Right lobe of liver (tissue), 6 donors: Measurements from ENCODE around the gene NEDD4L. TPM values are rescaled to one million over a fixed set of nuclear protein-coding genes. Genes with fewer than 3 reads are reported as not detected.

Experiments
- ATAC-seq, 4 donors: fragments of 200-7000 bp; cut with Tn5 transposase; one replicate each; pipeline ENCODE4 v1.9.1; 2020; ENCODE audit warnings: mild to moderate bottlenecking in 4 of 4, moderate library complexity in 4 of 4
- DNase-seq, 3 donors: peaks; one replicate each; pipeline ENCODE4 v3.0.0-alpha.2; 2020
- H3K27ac ChIP-seq, 3 donors: fragments of 200-600 bp; one replicate each; pipeline ENCODE4 v1.8.0; 2022
- H3K27me3 ChIP-seq, 2 donors: fragments of 200-600 bp; one replicate each; pipeline ENCODE4 v1.8.0; 2022
- H3K36me3 ChIP-seq, 4 donors: fragments of 200-600 bp; sonication (generic) in 1 of 4; one replicate each; pipeline versions ENCODE4 v1.5.1 to v1.8.0; 2017 to 2022; ENCODE audit warnings: control low read depth in 1 of 4
- H3K4me1 ChIP-seq, 4 donors: fragments of 200-600 bp; sonication (generic) in 1 of 4; one replicate each; pipeline versions ENCODE4 v1.5.1 to v1.8.0; 2017 to 2022; ENCODE audit warnings: control low read depth in 1 of 4
- H3K4me3 ChIP-seq, 3 donors: fragments of 200-600 bp; one replicate each; pipeline ENCODE4 v1.8.0; 2022
- H3K9me3 ChIP-seq, 4 donors: fragments of 200-600 bp; sonication (generic) in 1 of 4; one replicate each; pipeline versions ENCODE4 v1.5.1 to v1.8.0; 2017 to 2022; ENCODE audit warnings: control low read depth in 1 of 4
- POLR2A ChIP-seq: fragments of 450-650 bp; IDR thresholded peaks from one replicate; pipeline ENCODE4 v1.6.1; 2017; ENCODE audit warnings: antibody characterized with exemption, mild to moderate bottlenecking
- WGBS: methylation state at CpG from one replicate; pipeline ENCODE4 v1.1.6; 2018; ENCODE audit warnings: low coverage, low lambda C conversion rate; ENCODE audit not compliant: insufficient coverage; ENCODE audit errors: missing lambda C conversion rate; 5-methylcytosine and 5-hydroxymethylcytosine counted together
- intact Hi-C, 2 donors: fragments of 100-400 bp; cut with DNase I; formaldehyde crosslinking; loops; one replicate each; pipeline versions ENCODE4 v1.11.2 to v1.14.1; 2022
- total RNA-seq, 6 experiments: library from RNA; depleted of rRNA in 2 of 6; stranded (reverse); fragments of >200 nt in 2 of 6; fragmentation: NEBNext Ultra II Directional in 3 of 6; extraction: Animal tissue kit (Norgen Biotek cat#: 25700) in 3 of 6; gene quantifications; one replicate each; pipeline versions ENCODE4 v1.1.0 to v1.2.4, GENCODE V29; 2016 to 2023
- TF ChIP-seq, protein P1 (sequence below), 4 donors: fragments of 200-600 bp in 3 of 4; fragments of 450-650 bp in 1 of 4; IDR thresholded peaks; one replicate each; pipeline versions ENCODE4 v1.5.1 to v1.8.0; 2016 to 2022; ENCODE audit warnings: antibody characterized with exemption in 4 of 4, mild to moderate bottlenecking in 2 of 4
- donor health status: DM: no; HTN: yes; CAD: no.
- donor health status: DM: no; HTN: no; CAD: no.
- donor health status: DM: no; HTN: no; CAD: no.
- donor health status: DM: no; HTN: yes; CAD: no.
- donor health status: DM: no; HTN: yes; CAD: no.

NEDD4L gene
- total RNA-seq, 6 experiments from 2014 or later: 21.5 to 41.0 (median 33.2) TPM

GRCh38 chr18:58315739-58316215, 271.8 kb downstream of the NEDD4L start:
- H3K27ac ChIP-seq: peak overlapping the region in 2 of 3 donors; percentile 64 to 80
- 67% methylated on average over 15 of the region's 15 CpGs for WGBS

DNA sequence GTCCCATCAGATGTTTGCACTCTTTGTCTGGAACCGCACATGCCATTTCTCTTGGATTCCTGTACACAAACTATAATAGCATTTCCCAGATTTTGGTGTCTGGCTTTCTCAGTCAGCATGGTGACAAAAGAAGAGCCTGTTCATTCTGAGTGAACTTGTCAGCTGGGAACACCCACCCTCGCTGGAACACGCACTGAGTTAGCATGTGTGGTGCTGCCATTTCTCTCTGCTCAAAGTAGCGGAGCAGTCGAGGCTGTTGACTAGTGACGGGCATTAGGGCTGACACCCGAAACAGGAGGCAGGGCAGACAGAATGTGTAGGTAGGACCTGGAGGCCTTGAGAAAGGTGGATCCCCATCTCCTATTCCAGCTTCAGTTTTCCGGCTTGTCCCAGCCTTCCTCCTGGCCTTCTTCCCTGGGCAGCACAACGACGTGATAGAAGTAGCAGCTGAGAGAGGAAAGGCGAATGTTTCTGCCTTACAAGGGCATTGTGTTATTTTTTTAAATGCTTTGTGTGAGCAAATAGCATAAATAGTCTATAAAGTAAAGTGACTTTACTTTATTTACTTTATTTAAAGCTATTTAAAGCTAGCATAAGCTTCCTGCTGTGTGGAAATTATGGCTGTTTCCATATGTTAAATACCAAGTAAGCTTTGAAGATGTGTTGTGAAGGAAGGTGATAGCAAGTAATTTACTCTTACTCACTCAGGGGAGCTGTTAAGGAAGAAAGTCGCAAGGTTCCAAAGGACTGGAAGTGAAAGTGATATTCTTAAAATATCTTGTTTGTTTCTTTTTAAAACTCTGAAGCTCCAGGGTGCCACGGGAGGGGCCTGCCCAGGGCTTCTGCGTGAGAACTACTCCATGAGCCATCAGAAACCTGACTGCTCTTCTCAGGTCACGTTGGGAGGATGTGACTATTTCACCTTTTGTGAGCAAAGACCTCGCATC, 272.6 kb downstream of the NEDD4L start:
- no peaks in the 10 kb centered on the region for H3K9me3 ChIP-seq
- H3K36me3 ChIP-seq: no peaks in the 10 kb centered on the region
- 84% methylated on average over 12 of the region's 16 CpGs for WGBS
- no peaks in the 10 kb centered on the region for H3K27me3 ChIP-seq
- DNase-seq (no peak), ATAC-seq (no peak)
- intact Hi-C loops: no loop called here
- H3K4me3 ChIP-seq: no peak overlapping the region
- peaks cover 0 to 23% (median 11%) of the 10 kb centered on the region in 4 donors for H3K4me1 ChIP-seq
- no peak overlapping the region for H3K27ac ChIP-seq
- TF ChIP-seq POLR2A: no peak
- TF ChIP-seq, protein P1, sequence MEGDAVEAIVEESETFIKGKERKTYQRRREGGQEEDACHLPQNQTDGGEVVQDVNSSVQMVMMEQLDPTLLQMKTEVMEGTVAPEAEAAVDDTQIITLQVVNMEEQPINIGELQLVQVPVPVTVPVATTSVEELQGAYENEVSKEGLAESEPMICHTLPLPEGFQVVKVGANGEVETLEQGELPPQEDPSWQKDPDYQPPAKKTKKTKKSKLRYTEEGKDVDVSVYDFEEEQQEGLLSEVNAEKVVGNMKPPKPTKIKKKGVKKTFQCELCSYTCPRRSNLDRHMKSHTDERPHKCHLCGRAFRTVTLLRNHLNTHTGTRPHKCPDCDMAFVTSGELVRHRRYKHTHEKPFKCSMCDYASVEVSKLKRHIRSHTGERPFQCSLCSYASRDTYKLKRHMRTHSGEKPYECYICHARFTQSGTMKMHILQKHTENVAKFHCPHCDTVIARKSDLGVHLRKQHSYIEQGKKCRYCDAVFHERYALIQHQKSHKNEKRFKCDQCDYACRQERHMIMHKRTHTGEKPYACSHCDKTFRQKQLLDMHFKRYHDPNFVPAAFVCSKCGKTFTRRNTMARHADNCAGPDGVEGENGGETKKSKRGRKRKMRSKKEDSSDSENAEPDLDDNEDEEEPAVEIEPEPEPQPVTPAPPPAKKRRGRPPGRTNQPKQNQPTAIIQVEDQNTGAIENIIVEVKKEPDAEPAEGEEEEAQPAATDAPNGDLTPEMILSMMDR (IDR thresholded peaks at IDR 0.05): no peak

More at GRCh38 chr18:58315739-58316215, 271.8 kb downstream of the NEDD4L start:
- no peak for ATAC-seq
- H3K27me3 ChIP-seq: no peaks in the 10 kb centered on the region
- H3K4me1 ChIP-seq: peaks cover 0 to 23% (median 10%) of the 10 kb centered on the region in 4 donors
- TF ChIP-seq POLR2A: no peak
- TF ChIP-seq, protein P1 (IDR thresholded peaks at IDR 0.05): no peak
- H3K9me3 ChIP-seq: no peaks in the 10 kb centered on the region
- intact Hi-C loops: no loop called here
- no peaks in the 10 kb centered on the region for H3K36me3 ChIP-seq
- no peak for DNase-seq
- H3K4me3 ChIP-seq: no peak overlapping the region

DNA sequence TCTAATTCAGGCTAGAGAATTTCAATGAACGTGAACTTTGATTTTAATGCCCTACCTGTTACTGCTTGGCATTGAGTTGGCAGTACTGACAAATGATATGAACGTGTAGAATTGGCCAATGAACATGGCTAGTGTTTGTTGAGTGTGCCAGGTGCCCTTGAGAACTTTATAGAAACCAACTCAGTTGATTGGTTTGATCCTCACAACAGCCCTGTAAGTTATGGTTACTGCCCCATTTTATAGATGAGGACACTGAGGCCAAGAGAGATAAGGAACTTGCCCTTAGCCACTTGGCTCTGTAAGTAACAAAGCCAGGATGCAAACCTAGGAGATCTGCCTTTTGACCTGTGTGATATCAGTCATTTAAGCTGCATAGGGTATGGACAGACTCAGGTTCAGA, 275.7 kb downstream of the NEDD4L start:
- 20% methylated on average over 1 of the region's 2 CpGs for WGBS
- H3K4me1 ChIP-seq: peaks cover 0 to 22% (median 7%) of the 10 kb centered on the region in 4 donors
- H3K27ac ChIP-seq: no peak overlapping the region
- intact Hi-C loops: loop anchor here in 1 of 2 donors (10.0 kb wide), 1 partner anchor 165 kb away; no protein-coding TSS in a partner anchor
- DNase-seq (no peak), ATAC-seq (no peak)
- no peaks in the 10 kb centered on the region for H3K9me3 ChIP-seq
- no peaks in the 10 kb centered on the region for H3K27me3 ChIP-seq
- TF ChIP-seq, protein P1 (IDR thresholded peaks at IDR 0.05): no peak
- TF ChIP-seq POLR2A: no peak
- H3K36me3 ChIP-seq: no peaks in the 10 kb centered on the region
- H3K4me3 ChIP-seq: no peak overlapping the region

DNA sequence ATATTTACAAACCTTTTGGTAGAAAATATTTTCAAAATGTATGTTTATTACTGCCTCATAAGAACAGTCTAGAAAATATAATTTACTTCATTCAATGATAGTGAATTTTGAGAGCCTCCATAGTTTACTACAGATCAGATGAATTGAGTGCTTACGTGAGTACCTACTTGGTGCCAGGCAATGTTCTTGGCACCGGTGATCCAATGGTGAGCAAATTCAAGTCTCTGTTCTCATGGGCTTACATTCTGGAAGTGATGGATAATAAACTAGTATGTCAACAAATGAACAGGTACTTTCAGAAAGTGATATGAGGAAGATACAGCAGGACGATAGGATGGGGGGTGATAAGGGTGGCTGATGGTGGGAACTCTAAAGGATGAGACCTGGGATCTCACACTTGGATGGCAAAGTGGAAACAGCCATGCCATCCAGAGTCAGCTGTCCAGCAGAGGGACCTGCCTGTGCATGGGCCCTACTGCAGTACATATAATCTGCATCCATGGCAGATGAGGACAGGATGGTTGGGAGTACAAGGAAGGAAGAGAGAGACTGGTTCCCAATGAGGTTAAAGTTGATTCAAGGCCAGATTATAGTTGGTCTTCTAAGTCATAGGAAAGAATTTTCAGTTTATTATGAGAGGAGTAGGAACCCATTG, 277.0 kb downstream of the NEDD4L start:
- no peaks in the 10 kb centered on the region for H3K36me3 ChIP-seq
- no peak overlapping the region for H3K27ac ChIP-seq
- intact Hi-C loops: loop anchor here in 1 of 2 donors (10.0 kb wide), 1 partner anchor 166 kb away; no protein-coding TSS in a partner anchor
- ATAC-seq (peak in 1 of 4 donors; percentile 24), DNase-seq (no peak)
- WGBS: 85% methylated on average over 3 of the region's 3 CpGs
- H3K4me1 ChIP-seq: peaks cover 0 to 16% (median 2%) of the 10 kb centered on the region in 4 donors
- no peak for TF ChIP-seq POLR2A
- TF ChIP-seq, protein P1 (IDR thresholded peaks at IDR 0.05): no peak
- no peaks in the 10 kb centered on the region for H3K9me3 ChIP-seq
- H3K4me3 ChIP-seq: no peak overlapping the region
- no peaks in the 10 kb centered on the region for H3K27me3 ChIP-seq
